ENCODE data around the gene ENAH.

DNA sequence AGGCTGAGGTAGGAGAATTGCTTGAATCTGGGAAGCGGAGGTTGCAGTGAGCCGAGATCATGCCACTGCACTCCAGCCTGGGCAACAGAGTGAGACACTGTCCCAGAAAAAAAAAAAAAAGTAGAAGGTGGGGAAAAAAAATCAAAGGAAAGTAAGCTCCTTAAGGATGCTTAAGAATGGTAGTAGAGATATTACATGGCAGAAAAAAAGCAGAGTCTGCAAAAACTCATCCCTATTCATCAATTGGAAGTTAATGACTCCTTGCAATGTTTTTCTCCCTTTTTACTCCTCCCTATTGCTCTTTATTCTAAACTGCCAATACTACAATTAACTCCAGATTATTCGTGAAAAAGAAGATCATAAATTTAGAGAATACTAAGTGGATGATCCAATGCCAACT, 23.4 kb downstream of the ENAH start:
- TF ChIP-seq ZBTB33 (IDR thresholded peaks at IDR 0.05; ENCODE audit: borderline replicate concordance, low read depth) (no peak), SMC3 (IDR thresholded peaks at IDR 0.05; ENCODE audit: low read depth, low read length) (no peak), CHD2 (IDR thresholded peaks at IDR 0.05; ENCODE audit: low read length, partially characterized antibody) (no peak), POLR2AphosphoS5 (IDR thresholded peaks at IDR 0.05; ENCODE audit: low read depth, low read length) (no peak), RAD21 (IDR thresholded peaks at IDR 0.05; ENCODE audit: low read length) (no peak), EZH2phosphoT487 (IDR thresholded peaks at IDR 0.05; ENCODE audit: borderline replicate concordance, low read depth) (no peak), EP300 (IDR thresholded peaks at IDR 0.05; ENCODE audit: borderline replicate concordance in 1 of 2, low read depth in 1 of 2, low read length in 1 of 2) (no peak)
- TF ChIP-seq, protein P1, sequence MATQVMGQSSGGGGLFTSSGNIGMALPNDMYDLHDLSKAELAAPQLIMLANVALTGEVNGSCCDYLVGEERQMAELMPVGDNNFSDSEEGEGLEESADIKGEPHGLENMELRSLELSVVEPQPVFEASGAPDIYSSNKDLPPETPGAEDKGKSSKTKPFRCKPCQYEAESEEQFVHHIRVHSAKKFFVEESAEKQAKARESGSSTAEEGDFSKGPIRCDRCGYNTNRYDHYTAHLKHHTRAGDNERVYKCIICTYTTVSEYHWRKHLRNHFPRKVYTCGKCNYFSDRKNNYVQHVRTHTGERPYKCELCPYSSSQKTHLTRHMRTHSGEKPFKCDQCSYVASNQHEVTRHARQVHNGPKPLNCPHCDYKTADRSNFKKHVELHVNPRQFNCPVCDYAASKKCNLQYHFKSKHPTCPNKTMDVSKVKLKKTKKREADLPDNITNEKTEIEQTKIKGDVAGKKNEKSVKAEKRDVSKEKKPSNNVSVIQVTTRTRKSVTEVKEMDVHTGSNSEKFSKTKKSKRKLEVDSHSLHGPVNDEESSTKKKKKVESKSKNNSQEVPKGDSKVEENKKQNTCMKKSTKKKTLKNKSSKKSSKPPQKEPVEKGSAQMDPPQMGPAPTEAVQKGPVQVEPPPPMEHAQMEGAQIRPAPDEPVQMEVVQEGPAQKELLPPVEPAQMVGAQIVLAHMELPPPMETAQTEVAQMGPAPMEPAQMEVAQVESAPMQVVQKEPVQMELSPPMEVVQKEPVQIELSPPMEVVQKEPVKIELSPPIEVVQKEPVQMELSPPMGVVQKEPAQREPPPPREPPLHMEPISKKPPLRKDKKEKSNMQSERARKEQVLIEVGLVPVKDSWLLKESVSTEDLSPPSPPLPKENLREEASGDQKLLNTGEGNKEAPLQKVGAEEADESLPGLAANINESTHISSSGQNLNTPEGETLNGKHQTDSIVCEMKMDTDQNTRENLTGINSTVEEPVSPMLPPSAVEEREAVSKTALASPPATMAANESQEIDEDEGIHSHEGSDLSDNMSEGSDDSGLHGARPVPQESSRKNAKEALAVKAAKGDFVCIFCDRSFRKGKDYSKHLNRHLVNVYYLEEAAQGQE (IDR thresholded peaks at IDR 0.05; ENCODE audit: low read depth, low read length), result no peak
- TF ChIP-seq, protein P2, sequence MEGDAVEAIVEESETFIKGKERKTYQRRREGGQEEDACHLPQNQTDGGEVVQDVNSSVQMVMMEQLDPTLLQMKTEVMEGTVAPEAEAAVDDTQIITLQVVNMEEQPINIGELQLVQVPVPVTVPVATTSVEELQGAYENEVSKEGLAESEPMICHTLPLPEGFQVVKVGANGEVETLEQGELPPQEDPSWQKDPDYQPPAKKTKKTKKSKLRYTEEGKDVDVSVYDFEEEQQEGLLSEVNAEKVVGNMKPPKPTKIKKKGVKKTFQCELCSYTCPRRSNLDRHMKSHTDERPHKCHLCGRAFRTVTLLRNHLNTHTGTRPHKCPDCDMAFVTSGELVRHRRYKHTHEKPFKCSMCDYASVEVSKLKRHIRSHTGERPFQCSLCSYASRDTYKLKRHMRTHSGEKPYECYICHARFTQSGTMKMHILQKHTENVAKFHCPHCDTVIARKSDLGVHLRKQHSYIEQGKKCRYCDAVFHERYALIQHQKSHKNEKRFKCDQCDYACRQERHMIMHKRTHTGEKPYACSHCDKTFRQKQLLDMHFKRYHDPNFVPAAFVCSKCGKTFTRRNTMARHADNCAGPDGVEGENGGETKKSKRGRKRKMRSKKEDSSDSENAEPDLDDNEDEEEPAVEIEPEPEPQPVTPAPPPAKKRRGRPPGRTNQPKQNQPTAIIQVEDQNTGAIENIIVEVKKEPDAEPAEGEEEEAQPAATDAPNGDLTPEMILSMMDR (IDR thresholded peaks at IDR 0.05), result no peak
- TF ChIP-seq, protein P3, sequence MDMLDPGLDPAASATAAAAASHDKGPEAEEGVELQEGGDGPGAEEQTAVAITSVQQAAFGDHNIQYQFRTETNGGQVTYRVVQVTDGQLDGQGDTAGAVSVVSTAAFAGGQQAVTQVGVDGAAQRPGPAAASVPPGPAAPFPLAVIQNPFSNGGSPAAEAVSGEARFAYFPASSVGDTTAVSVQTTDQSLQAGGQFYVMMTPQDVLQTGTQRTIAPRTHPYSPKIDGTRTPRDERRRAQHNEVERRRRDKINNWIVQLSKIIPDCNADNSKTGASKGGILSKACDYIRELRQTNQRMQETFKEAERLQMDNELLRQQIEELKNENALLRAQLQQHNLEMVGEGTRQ (IDR thresholded peaks at IDR 0.05; ENCODE audit: borderline replicate concordance, low read depth, low read length), result no peak
